Fibroblast of skin of abdomen (primary cell): ENCODE data around the gene BUB1.
"Not testable (repeated sequence)": the region's sequence is repeated elsewhere in the genome, so short reads cannot be mapped to it uniquely, and the experiment has no call there.

ENCODE experiments used
- DNase-seq: peaks from one replicate; pipeline ENCODE4 v3.0.0-alpha.2; 2013

Gene BUB1

DNA sequence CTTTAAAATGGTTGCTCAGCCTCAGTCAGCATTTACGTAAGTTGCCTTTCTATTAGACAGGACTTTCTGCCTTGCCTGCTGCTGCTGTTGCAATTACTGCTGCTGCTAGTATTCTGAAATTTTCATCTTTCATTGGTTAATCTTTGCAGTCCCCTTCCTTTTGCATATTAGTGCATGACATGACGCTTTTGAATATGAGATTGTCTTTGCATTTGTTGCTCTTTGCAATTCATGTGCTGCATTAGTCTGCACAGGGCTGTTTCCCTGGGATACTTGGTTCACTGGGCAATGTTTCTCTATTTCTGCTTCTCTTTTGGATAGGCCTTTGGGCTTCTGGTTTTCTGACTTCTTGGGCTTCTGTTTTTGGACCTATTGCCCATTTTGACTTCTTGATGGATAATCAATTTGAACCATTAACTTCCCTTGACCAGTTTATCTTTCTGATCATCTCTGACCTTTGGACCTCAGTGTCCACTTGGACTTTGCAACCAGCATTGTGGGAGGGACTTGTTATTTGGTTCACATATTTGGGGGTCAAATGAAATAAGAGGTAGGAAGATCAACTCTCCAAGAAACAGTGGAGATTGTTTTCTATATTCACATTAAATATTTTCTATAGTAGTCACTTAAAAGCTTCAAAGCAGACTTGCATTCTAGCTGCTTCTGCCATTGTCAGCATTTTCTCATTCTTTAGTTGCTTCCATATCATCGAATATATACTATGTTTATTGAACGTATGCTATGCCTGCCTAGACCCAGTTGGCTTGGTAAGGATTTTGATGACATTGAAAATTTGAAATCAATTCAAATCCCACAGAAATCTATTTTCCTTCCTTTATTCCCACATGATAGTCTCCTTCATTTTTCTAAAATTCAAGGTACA lies 12.5 kb upstream of the BUB1 start:
- DNase-seq, result no peak

DNA sequence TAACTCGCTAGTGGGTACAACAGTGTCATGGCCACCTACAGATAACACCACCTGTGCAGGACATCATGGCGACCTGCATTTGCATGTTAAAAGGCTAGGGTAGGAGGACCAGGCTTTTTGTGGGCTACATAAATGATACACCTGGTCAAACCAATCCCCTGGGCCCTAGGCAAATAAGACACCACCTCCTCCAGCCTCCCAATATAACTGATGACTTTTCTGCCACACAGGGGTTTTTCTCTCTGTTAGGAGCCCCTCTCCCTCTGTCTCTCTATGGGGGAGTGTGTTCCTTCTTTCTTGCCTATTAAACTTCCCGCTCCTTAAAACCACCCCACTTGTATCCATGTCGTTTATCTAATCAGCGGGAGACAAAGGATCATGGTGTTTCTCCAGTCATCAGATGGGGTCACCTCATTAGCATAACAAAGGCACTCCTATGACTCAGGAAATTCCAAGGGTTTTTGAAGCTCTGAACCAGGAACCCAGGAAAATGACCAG lies 10.8 kb upstream of the BUB1 start:
- no peak for DNase-seq

DNA sequence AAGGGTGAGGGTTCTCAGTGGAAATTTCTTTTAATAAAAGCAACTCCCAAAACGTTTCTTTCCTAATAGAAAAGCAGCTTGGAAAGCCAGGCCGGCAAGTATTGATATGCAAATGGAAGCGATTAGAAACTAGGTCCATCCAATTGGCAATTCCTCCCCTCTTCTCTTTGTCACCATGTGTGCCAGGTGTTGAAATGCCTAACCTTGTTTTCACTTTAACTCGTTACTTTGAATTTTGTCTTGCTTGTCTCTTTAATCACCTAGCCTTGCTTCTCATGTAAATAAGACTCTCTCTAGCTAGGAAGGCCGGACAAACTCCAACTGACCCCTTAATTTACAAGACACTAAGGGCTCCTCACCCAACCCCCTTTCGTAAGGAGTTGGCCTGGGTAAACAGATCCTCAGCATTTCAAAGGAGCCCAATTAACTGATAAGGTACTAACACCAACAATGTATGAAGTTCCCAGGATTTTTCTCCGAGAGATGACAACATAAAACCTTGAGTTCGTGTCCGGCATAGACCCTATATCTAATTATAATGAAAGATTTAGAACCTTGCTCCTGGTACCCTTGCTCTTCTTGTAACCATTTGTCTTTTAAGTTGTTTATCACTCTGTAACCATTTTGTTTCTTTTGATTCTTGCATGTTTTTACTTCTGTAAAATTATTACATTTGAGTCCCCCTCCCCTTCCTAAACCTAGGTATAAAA lies 10.1 kb upstream of the BUB1 start:
- DNase-seq, result not testable (repeated sequence)

DNA sequence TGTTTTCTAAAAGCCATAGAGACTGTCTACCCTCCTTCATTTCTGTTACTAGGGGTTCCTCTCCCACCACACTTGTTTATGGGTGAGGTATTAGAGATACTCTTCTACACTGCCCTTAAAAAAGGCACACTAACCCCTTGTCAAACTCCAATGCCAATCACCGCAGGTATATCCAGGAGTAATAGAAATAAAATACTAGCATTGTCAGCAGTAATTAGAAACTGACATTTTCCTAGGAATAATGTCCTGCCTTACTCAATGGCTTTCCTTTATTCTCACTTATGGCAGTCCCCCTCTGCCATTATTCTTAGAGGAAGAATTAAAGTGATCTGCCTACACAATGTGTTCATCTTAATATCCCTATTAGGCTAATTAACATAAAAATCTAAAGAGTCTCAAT lies 5.0 kb upstream of the BUB1 start:
- DNase-seq, result no peak

DNA sequence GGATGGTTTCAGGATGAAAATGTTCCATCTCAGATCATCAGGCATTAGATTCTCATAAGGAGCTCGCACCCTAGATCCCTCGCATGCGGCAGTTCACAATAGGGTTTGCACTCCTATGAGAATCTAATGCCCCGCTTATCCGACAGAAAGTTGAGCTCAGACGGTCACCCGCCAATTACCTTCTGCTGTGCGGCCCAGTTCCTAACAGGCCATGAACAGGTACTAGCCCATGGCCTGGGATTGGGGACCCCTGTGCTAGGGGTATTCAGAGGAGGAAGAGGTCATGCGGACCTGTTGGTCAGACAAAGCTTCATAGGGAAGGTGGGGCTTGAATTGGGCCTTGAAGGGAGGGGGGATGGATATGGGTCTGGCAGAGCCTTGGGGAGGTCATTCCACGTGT lies 4.4 kb upstream of the BUB1 start:
- no peak for DNase-seq

DNA sequence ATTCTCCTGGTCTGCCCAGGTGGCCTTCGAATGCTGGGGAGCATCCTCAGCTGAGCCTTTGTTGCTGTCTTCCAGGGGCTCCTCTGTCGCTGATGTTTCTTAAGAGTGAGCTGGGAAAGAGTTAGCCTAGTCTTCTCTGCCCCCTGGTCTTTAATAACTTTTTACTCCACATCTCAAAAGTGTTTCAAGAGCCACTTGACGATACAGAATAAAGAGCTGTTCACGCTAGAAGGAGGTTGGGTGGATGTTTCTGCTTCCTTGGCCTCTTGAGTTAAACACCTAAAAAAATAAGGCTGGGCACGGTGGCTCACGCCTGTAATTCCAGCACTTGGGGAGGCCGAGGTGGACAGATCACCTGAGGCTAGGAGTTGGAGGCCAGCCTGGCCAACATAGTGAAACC lies 2.8 kb upstream of the BUB1 start:
- DNase-seq, result no peak

DNA sequence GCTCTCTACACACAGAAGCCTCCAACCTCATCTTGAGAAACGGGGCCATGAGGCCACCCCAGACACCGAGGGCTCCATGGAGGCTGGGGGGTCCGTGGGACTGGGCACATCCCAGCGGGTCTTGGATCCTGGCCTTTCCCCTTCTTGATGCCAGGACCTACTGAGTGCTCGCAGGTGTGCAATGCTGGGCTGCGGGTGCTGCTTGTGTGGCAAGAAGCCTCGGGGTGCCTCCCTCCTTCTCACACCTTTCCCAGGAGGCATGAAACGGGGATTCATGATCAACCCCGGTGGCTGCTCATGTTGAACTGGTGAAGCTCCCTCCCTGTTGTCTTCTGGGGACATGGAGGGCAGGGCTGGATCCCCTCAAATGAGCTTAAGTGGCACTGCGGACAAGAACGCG lies 2.0 kb upstream of the BUB1 start:
- no peak for DNase-seq

DNA sequence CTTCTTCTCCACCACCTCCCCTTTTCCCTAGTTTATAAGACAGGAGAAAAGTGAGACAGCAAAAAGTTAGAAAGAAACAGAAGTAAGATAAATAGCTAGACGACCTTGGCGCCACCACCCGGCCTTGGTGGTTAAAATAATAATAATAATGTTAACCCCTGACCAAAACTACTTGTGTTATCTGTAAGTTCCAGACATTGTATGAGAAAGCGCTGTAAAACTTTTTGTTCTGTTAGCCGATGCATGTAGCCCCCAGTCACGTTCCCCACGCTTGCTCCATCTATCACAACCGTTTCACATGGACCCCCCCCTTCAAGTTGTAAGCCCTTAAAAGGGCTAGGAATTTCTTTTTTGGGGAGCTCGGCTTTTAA lies 1.5 kb upstream of the BUB1 start:
- DNase-seq, result no peak

DNA sequence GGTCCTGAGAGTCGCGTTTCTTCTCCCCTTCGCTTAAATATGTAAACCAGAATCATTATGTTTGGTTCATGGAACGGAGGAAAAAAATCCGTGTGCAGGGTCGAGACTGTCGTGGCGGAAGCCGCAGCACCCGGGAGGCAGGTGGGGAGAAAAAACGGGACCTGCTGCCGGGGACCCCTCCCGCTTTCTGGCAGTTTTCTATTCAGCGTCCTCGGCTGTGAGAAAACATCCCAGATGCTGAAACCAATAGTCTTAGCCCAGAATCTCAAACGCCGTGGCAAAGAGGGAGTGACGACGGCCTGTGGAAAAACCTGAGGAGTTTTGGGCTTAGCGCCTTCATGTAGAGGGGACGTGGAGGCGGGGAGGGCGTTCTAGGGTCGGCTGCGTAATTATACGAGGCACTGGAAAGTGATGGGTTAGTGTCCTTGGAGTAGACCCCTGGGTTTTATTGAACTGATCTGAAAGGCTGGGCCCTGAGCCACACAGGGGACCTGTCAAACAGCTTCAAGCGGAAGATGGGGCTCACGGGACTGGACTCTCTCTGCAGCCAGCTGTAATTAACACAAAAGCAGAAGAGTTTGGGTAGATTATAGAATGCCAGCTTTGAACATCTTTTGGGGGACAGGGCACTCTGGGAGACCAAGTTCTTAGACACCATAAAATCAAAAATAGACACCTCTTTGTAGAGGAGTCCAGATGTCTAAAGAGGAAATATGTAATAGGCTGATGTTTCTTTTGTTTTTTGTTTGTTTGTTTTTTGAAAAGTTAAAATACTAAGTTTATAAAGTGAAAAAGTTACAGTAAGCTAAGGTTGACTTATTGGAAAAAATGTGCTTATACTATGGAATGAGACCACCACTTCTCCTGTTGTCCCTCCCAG lies 834 bp upstream of the BUB1 start:
- peak; percentile 15 for DNase-seq

DNA sequence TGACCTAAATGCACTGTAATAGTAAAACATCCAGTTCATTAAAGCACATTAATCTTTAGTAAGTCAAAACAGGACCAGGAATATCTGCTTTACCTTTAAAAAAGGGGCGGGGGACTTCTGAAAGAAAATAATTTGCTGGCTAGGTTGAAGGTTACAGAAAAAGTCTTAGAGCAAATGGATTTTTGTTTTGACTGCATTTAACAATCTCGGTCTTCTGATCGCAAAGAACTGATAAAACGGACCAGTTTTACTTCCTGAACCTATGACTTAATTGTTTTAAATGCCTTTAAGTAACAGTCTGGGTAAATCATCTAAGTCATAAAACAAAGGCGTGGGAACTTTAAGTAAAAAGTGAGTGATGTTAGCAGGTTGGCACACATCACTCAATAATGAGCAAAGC lies 783 bp downstream of the BUB1 start:
- DNase-seq, result no peak

DNA sequence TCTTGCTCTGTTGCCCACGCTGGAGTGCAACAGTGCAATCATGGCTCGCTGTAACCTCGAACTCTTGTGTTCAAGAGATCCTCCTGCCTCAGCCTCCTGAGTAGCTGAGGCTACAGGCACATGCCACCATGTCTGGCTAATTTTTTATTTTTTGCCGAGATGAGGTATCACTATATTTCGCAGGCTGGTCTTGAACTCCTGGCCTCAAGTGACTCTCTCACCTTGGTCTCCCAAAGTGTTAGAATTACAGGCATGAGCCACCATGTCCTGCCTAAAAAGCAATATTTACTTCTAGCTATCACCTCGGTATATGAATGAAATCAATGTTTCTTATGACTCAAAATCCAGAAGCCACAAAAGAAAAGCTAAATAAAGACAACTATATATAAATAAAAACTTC lies 2.2 kb downstream of the BUB1 start:
- no peak for DNase-seq

DNA sequence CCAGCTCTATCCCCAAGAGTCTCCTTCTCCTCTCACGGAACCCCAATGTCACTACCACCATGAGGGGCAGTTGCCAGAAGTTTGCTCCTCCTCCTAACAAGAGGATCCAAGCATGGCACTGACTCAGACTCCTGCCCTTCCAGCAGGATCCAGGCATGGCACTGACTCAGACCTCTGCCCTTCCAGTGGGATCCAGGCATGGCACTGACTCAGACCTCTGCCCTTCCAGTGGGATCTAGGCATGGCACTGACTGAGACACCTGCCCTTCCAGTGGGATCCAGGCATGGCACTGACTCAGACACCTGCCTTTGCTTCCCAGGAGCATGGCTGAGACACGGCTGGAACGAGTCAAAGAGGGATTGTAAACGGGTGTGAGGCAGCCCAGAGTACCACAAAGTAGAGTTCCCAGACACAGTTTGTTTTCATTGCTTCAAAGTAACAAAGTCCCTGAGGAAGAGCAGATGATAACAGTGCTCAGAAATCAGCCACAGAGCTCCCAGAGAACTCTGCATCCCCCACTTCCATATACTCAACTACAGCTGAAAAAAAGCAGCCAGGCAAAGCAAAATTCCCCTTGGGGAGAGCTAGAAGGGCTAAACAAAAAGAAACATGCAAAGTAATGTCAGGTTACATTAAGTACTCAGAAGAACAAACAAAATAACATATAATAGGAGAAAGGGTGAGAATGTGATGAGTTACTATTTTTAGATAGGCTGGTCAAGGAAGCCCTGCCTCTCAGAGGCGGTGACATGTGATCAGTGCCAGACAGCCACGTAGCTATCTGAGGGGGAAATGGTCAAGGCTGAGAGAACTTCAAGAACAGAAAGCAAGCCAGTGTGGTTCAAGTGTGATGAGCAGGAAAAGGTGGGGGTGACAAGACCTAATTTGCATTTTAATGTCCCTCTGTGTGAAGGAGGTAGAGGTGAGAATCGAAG lies 3.0 kb downstream of the BUB1 start:
- DNase-seq, result peak; percentile 23

DNA sequence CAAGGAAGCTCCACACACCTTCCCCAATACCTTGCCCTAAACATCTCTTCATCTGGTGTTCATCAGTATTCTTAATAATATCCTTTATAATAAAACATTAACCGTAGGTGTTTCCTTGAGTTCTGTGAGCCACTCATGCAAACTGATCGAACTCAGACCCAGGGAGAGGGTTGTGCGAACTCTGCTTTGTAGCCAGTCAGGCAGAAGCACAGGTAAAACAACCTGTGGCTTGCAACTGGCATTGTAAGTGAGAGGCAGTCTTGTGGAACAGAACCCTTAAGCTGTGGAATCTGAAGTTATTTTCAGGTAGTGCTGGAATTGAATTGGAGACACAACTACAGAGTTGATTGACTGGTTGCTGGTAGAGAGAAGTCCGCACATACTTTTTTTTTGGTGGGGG lies 4.7 kb downstream of the BUB1 start:
- no peak for DNase-seq

DNA sequence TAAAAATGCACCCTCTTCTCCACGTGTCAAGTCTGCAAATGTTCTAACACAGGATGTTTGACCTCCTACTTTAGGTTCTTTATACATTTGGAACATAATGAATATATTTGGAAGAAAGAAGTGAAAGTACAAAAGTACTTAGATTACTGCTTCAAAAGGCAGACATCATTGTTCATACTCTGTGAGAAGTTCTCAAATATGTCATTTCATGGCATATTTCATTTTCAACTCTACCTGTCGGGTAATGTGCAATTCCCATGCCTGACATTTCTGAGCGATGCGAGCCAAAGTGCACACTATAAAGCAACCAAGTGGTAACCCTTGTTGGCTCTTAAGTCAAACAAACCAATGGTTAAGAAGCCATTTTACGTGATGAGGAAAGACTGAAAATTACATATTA lies 7.0 kb downstream of the BUB1 start:
- DNase-seq, result no peak

DNA sequence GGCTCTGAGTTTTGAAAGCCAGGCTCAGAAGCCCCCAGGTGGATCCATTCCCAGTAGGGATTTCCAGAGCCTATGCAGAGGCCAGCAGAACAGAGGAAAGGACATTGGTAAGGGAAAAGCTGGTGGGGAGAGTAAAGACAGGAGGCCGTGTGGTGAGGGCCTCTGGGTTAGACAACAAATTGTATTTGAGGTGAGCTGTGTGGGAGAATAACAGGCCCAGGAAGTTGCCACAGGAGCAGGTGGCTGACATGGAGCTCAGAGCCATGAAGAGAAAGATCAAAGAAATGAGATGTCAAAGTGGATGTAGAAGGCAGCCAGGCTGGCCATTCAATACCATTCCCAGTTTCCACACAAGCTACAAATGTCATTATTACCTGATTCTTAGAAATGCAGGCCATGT lies 8.8 kb downstream of the BUB1 start:
- DNase-seq, result no peak

DNA sequence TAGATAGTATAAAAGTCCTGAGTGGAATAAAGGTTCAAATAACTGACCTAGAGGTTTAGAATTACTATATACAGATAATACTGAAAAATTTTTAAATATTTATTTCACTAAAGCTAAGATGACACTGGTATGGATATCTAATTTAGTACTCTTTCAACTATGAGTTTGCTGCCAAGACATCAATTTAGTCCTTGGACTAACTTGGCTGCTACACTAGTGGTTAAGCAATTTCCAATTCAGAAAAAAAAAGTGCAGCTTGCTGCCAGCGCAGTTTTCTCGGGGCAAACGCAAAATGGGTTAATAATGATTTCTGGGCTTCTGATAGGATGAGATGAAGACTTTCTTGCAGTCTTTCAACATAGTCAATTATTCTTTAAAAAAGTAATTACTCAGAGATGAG lies 10.8 kb downstream of the BUB1 start:
- DNase-seq, result no peak

DNA sequence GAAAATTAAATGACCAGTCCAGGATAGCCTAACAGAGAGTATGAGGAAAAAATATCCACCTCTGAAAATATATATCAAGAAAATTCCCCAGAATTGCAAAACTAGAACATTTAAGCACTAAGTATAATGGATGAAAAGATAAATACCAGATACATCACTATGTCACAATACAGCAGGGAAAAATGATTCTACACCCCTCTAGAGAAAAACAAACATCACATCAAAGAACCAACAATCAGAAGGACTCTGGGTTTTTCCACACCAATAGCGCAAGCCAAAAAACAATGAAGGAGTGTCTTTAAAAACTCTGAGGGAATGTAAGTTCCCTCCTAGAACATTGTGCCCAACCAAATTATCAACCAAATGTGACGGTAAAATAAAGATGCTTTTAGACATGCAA lies 13.7 kb downstream of the BUB1 start:
- DNase-seq, result no peak

DNA sequence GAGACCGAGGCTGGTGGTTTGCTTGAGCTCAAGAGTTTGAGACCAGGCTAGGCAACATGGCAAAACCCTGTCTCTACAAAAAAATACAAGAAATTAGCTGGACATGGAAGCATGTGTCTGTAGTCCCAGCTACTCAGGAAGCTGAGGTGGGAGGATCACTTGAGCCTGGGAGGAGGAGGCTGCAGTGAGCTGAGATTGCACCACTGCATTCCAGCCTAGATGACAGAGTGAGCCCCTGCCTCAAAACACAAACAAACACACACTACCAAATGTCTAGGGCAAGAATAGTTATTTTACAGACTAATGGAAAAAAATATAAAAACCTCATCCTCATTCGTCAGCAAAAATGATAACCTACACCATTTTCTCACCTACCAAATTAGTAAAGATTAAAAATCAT lies 15.3 kb downstream of the BUB1 start:
- DNase-seq, result no peak

DNA sequence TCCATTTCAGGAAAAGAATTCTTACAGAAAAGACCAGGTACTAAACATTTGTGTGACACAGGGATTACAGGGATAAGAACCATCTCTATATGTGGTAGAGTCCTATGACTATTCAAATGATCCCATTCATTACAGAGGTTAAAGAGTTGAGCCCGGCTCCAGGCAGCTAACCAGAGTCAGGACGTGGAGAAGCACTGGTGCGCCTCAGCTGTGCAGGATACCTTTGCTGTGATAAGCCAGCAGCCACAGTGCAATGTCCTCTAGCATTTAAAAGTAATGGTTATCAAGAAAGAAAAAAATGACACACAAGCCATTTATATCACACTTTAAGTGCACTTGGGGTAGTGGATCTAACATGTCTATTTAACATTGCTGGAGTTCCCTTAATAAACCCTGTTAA lies 17.3 kb downstream of the BUB1 start:
- no peak for DNase-seq

DNA sequence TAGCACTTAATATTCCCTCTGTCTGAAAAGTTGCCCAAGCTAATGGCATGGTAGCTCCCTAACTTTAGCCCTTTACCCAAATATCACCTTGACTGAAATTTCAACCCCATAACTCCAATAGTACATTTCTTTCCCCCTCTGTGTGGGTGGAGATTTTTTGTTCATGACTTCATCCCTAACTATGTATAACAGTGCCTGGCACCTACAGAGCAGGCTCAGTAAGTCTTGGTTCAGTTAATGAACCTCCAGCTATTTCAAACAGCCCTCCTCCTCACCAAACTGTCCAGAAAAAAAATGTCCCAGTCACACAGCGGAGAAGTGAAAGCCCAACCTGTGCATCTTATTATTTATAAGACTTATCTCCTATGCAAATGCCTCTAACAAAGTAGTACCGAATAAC lies 18.6 kb downstream of the BUB1 start:
- DNase-seq, result no peak

DNA sequence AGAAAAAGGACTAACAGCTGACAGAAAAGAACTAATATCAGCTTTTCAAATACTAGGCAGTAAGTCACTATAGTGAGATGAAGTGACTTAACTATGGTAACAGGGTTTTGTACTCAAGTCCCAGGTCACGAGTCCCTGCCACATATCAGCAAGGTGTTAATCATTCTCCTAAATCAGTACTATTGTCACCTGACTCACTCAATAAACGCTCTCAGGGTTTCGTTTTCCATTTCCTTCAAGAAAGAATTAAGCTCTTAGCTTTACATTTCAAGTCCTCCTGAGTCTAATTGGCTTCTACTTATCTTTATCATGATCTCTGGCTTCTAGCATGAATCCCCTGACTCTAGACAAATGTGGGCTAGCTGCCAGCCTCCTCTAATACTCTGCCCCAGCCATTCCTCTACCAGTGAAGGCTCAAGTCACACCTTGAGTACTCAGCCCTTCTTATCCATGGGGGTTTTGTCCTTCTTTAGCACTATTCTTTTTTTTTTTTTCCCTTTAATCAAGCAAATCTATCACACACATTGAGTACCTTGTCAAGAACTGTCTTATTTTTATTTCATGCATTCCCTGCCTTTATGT lies 20.0 kb downstream of the BUB1 start:
- no peak for DNase-seq

DNA sequence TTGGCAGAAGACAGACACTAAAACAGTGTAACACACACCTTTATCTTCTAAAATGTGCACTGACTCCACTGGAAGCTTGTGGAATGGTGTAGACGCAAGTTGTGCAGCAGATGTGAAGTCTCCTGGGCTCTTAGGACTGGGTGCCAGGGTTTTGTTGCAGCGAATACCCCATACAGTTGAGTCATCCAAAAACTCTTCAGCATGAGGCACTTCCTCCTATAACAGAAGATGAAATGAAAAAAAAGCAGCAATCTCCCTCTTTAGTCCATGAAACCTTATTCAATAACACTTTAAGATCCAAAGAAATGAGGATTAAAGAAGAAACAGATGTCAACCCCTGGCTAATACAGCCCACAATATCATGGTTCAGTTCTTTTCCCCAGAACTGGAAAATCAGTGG lies 22.2 kb downstream of the BUB1 start:
- peak; percentile 24 for DNase-seq
